GM19351 (cell line): ENCODE data around the gene TAS2R38.
"Not testable (repeated sequence)": the region's sequence is repeated elsewhere in the genome, so short reads cannot be mapped to it uniquely, and the experiment has no call there.

Experiments used
- ATAC-seq: cut with Tn5 transposase; IDR thresholded peaks from one replicate; pipeline ENCODE4 v1.9.1; 2021; ENCODE audit warnings: mild to moderate bottlenecking, moderate library complexity; ENCODE audit not compliant: unreplicated experiment

TAS2R38 gene

DNA sequence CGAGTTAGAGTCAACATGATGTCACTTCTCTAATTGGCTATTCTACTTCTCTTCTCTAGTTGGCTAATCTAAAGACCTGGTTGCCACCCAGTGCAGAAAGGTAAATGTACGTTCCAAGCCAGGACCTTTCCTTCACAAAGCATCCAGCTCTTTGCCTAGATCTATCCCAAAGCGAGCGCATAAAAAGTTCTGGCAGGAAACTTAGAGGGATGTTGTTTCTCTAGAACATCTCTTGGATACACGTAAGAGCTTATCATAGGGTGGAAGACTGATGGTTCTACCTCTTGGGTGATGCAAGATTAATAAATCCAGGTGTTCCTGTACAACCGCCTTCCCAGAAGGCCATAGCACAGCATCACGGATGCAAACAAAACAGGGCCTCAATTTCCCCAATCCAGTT is at the start of gene TAS2R38:
Gene TAS2R38 (minus strand): TSS at position 101 of the 400 bp plus-strand sequence. CDS start 84 bp downstream, at position 17.
- no peak for ATAC-seq

DNA sequence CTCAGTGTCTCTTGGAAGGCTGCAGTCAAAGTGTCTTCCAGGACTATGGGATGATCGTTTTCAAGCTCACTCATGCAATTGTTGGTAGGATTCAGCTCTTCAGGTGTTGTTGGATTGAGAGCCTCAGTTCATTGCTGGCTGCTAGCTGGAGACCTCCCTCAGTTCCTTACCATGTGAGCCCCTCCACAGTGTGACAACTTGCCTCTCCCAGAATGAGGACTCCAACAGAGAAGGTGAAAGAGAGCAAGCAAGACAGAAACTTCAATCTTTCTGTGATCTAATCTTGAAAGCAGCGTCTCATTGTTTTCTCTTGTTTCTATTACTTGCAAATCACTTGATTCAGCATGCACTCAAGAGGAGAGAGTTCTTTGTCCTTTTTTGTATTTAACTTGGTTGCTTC is 44.6 kb upstream of the TAS2R38 start:
- no peak for ATAC-seq

DNA sequence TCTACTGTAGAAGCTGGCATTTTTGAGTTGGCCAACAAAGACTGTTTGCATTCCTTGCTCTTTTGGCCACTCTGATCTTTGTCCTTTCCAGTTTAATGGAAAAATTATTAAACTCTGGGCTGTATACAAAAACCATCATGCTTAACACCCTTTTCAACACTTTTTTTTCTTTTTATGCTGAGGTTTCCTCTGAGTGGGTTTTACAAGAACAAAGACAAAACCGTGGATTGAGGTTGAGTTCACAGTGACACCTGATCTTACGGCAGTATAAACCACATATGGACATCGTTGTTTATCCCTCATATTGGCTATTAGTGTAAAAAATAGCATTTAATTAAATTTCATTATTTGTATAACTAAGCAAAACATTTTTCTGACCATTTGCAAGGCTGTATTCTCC is 43.9 kb upstream of the TAS2R38 start:
- ATAC-seq: no peak

DNA sequence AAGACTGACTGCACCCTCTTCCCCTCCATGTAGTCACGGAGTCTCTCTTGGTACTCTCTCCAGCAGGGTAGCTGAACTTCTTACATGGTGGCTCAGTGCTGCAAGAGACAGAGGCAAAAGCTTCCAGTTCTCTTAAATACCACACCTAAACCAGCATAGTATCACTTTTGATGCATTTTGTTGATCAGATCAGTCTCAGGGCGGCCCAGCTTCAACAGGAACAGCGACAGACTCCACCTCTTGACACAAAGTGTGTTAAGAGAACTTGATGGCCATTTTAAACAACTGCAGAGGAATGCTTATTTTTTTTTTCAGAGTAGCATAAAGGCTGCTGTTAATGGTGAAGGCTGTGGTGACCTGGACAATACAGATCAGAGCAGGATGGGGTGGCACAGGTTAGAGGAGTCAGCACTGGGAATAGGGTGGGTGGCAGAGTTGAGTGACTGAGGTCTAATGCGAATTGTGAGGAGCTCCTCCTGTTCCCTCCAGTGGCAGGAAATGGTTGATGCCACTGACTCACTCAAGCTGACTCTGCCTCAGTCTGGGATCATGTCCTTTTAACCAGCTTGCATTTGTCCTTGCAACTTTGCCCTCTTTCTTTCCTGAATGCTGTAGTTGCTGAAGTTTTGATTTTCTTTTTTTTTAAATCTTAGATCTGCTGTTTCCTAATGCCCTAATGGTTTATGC is 39.4 kb upstream of the TAS2R38 start:
- no peak for ATAC-seq

DNA sequence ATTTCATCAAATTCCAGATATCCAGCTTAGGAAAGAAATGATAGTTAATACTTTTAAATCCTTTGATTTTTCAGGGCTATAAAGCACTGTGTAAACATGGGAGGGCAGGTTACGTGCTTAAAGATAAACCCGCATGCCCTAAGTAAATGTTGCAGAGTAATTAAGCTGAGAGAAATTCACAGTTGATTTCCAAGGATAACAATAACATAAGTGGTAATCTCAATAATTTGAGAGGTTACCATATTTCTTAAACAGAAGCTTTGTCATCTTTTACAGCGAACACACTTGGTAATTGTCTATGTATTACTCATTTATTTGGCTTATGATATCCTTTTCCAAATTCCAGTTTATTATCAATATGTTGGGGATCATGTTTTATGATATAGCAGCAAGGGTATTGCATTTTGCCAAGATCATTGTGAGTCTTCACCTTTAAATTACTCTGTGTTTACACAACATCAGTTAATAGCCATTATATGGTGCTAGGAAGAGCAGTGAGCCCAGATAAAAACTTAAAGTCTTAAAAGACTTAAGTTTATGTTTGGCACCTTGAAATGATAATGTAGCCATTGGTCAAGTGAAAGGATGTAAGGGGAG is 37.5 kb upstream of the TAS2R38 start:
- no peak for ATAC-seq

DNA sequence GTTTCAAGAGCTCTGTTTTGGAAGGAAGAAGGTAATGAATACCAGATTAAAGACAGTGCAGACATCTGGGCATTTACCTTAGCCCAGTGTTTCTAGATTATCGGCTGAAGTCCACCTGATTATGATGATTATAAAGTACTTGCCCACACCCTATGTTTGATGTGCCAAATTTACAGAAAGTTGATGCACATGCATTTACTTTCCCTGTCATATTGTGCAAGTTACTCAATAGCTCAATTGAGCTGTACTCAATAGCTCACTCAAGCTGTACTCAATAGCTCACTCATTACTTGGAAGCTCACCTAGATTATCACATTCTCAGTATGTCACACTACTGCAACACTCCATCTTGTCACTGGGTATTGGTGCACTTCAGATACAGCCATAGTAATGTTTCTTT is 35.6 kb upstream of the TAS2R38 start:
- no peak for ATAC-seq

DNA sequence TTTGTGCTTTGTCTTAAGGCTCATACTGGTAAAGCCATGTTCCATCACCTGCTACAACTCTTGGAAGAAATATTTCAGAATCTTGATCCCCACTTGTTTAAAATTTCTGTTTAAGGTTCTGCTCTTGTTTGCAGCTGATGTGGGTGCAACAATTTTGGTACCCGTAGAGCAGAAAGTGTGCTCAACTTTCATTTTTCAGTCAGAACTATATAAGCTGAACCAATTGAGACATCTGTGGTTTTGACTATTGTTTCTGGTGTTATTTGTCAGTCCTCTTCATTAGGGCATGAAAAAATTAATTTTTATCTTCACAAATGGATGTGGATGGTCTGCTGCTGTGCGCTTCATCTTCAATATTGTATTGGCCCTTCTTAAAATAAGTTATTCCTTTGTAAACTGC is 33.0 kb upstream of the TAS2R38 start:
- ATAC-seq: no peak

DNA sequence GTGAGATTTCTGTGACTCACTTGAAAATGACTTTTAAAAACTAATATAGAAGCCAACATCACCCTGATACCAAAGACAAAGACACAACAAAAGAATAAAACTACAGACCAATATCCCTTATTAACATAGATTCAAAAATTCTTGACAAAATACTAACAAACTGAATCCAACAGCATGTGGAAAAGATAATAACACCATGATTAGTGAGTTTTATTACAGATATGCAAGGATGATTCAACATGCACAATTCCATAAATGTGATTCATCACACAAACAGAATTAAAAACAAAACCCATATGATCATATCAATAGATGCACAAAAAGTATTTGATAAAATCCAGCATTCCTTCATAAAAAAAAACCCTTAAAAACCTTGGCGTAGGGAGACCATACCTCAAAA is 28.6 kb upstream of the TAS2R38 start:
- ATAC-seq: no peak

DNA sequence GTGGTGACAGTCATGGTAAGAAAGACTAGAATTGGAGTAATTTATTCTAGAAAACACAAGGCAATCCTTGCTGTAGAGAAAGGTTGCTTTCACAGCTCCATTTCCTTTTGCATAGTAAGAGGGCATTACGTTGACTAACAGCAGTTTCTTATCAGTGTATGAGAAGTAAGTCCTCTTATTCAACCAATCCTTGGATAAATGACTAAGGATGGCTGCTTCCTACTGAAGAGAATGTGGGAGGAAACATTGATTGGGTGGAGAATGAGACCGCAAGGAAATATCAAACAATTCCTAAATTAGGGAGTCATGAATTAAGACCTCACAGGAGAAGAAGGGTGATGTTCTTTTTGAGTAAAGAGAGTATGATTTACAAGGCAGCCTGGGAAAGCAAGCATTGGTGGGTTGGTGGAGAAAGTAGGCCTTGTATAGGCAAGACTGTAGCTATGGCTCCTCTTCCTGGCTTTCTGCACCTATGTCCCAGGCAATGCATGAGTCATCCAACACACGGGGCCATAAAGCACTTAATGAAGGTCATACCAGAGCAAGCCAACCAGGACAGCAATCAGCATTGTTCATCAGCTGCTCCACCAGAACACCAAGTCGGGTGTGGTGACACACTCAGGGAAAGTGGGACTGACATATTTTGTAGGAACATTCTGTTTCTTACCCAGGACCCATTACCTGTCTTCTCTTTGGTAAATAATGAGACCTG is 27.7 kb upstream of the TAS2R38 start:
- ATAC-seq: no peak

DNA sequence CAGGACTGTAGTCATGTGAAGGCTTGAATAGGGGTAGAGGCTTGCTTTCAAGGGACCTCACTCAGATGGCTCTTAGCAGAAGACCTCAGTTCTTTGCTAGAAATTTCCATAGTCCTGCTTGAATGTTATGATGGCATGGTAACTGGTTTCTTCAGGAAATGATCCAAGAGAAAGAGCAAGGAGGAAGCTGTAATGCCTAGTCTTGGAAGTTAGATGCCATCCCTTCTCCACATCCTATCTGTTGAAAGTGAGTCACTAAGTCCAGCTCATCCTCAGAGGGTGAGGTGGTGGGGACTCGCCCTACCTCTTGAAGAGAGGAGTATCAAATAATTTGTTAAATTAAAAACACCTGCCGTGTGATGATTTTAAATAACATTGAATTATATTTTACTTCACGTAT is 26.7 kb upstream of the TAS2R38 start:
- no peak for ATAC-seq

DNA sequence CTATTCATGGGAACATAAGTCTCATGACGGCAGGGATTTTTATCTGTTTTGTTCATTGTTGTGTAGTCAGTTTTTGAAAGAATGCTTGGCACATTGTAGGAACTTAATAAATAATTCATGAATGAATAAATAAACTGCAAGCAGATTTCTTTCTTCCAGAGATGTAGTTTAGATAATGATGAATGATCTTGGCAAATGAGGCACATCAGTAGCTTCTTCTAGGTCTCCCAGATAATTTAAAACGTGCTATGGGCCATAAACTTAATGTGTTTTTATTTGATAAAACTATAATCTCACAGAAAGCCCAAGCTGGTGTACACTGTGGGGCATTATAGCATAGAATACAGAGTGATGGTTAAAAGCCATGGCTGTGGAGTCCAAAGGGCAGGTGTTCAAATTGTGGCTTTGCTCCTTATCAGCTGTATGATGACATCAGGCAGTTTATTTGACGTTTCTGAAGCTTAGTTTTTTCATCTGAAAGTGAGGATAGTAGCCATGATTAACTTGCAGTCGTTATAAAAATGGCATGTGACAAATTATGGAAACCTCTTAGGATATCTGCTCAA is 25.6 kb upstream of the TAS2R38 start:
- no peak for ATAC-seq

DNA sequence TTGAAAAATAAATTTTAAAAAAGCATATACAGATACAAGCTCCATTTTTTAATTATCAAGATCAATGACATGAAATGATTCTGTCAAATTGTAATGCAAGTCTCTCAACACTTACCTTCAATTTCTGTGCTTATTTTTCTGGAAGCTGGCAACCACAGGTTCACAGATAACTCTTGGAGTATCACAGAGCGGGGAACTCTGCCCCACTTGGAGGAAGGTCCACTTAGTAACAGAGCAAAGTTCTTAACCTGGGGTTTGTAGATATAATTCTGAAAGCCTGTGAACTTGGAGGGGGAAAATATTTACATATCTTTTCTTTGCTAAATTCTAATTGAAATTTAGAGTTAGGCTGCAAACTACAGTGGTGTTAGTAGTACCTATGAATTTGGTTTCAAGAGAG is 19.8 kb upstream of the TAS2R38 start:
- no peak for ATAC-seq

DNA sequence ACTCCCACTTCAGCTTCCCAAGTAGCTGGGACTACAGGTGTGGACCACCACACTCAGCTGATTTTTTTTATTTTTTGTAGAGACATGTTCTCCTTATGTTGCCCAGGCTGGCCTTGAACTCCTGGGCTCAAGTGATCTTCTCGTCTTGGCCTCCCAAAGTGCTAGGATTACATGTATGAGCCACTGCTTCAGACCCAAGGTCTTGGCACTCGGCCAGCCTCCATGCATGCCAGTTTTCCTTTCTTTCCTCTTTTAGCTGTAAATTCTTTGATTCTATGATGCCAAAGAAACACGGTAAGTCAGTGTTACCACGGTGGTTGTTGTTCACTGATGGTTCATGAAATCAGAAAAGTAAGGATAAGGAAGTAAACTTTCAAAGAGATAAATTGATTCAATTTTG is 19.1 kb upstream of the TAS2R38 start:
- no peak for ATAC-seq

DNA sequence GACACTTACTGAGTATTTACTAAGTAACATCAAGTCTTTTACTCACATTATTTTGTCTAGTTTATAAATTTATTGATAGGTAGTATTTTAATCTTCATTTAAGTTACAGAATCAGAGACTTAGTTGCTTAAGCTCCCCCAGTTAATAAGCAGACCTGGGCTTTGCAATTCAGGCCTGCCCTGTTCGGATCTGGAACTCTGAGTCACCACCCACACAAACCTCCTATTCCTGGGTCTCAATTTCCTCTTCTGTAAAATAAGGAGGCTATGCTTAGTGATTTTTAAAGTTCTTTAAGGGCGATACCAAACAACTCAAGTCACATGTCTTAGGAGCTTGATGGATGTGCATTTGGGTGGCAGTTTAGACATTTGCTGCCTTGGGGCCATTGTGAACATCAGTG is 18.6 kb upstream of the TAS2R38 start:
- ATAC-seq: no peak

DNA sequence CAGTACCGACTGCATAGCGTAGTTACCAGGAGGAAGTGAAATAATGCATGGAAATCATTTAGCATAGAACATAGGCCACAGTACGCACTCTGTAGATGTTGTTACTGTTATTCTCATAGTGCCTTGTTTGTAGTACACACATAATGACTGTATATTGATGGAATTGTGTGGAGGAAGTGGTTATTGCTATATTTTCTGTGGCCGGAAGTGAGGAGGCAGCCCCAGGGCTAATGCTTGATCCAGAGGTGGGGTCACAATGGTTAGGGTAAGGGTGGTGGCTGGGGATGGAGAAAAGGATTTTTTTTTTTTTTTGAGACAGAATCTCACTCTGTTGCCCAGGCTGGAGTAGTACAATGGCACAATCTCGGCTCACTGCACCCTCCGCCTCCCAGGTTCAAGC is 17.6 kb upstream of the TAS2R38 start:
- no peak for ATAC-seq

DNA sequence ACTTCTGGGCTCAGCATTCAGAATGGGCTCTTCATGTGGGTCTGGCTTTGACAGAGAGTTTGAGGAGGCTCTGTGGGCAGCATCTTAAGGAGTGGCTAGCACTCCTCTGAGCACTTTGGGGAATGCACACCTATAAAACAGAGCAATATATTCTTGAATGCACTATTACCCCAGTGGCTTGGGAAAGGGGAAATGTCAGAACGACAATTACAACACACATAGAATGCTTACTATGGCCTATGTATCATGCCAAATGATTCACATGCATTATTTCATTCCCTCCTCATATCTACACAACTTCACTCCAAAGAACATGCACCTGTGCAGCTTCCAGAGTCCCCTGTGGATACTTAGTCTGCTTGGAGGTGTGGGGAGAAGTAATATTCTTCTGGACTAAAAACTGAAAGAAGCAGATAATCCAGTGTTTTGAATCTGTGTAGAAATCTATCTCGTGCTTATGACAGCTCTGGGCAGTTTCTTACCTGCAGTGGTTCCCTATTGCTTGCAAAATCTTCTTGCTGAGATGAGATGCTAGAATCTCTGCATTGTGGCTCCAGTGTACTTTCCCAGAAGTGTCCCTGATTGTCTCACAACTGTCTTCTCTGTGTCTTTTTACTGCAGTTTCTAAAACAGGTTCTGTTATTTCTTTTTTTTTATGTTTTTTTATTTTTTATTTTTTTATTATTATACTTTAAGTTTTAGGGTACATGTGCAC is 16.6 kb upstream of the TAS2R38 start:
- no peak for ATAC-seq

DNA sequence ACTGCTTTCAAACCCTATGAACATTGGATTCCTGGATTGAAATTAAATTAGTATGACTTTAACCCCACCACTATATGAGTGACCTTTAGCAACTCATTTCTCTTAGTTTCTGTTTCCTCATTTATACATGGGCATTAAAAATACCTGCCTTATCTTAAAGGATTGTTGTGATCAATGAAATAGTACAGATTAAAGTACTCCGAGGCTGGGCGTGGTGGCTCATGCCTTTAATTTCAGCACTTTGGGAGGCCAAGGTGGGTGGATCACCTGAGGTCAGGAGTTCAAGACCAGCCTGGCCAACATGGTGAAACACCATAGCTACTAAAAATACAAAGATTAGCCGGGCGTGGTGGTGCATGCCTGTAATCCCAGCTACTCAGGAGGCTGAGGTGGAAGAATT is 14.2 kb upstream of the TAS2R38 start:
- ATAC-seq: not testable (repeated sequence)

DNA sequence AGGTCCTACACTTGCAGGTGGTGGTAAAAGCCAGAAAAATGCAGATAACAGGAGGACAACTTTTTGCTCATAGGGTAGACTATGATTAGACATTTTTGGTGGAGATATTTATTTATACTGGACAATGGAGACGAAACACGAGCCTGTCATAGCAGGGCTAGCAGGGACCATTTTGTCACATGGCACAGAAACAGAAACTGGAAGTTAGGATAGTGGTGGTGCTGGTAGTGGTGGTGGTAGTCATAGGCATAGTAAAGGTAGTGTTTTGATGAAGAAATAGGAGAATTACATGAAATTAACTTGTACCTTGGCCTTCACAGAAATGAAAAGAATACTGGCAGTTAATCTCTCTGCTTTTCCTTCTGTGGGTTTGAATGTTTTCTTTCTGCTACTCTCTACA is 13.3 kb upstream of the TAS2R38 start:
- ATAC-seq: no peak

DNA sequence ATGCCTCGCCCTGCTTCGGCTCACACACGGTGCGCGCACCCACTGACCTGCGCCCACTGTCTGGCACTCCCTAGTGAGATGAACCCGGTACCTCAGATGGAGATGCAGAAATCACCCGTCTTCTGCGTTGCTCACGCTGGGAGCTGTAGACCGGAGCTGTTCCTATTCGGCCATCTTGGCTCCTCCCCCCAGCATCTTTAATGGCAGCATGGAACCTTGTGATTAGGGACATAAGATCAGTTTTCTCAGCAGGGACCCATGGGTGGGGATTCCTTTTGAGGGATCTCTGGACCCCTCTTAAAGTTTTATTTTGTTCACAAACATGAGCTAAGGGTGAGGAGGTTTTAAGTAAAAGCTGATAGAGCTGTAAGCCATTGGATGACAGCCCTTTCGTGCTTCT is 12.4 kb upstream of the TAS2R38 start:
- ATAC-seq: not testable (repeated sequence)

DNA sequence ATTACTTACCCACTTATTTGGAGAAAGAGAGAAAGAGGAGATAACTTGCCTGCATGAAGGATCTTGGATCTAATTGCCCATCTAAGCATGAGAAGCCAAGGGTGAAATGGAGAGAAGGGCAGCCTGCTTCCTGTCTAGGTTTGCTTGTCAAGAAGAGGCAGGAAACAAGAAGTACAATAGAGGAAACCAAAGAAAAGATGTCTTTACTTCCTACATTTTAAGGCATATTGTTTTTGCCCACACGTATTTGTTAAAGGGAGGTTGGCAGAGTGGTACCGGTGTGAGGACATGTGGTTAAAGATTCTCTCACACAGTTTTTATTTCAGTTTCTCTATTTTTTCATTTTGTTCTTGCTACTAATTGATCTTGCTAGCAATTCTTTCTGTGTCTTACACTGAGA is 6.0 kb upstream of the TAS2R38 start:
- no peak for ATAC-seq

DNA sequence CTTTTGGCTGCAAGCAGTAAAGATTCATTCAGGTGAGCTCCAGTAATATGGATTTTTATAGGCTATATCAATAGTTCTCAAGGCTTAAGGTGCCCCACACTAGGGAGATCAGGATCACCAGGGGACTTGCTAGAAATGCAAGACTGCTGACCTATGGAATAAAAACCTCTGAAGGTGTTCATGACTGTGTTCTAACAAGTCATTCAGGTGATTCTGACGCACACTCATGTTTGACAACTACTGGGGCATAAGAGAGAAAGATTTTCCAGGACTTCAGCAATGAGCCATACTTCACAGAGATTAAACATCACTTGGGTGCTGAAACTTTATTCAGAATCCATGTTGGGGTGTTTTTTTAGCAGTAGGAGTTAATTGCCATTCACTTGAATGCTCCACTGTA is 4.8 kb upstream of the TAS2R38 start:
- ATAC-seq: no peak
